ENCODE measurements around the gene FBXW11. TPM values are rescaled to one million over a fixed set of nuclear protein-coding genes. Genes with fewer than 3 reads are reported as not detected.

The FBXW11 gene
- total and polyA plus RNA-seq, 4 donors = 7.6 to 87.5 (median 35.2) TPM

DNA sequence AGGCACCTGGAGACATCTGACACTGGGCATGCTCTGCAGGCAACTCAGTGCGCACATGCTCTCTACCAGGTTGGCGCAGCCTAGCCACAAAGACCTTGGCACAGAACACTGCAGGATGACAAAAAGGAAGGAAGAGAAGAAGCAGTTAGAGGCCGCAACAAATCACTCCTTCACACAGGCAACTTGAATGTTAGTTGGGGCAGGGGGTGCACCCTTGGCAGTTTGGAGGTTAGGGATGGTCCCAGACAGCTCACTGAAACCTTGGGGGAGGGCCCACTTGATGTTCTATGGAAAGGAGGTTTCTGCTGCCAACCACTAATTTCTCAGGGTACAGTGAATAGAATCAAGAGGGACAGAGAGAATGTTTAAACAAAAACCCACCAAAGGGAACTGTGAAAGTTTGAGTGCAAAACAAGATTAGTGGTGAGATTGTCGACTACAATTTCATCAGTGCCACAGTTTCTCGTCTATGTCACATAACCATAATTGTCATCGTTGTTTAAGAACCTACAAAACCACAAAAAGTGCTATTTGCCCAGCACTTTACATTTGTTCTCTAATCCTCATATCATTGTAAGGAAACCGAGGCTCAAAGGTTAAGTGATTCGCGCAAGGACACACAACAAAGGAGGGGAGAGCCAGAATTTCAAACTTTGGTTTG is 48.7 kb downstream of the FBXW11 start:
- Histone ChIP-seq H3K9ac (ENCODE audit: insufficient read depth in 1 of 2, low read length in 2 of 2) (peak overlapping the region in 1 of 2 donors; percentile 9), H3K4me3 (no peak overlapping the region), H3K36me3 (ENCODE audit: control insufficient read depth in 4 of 4, insufficient read depth in 4 of 4, low read length in 4 of 4) (no peaks in the 10 kb centered on the region), H3K27me3 (ENCODE audit: control insufficient read depth in 3 of 3, insufficient read depth in 3 of 3, low read length in 2 of 3) (no peaks in the 10 kb centered on the region), H3K27ac (ENCODE audit: low read depth in 1 of 2, low read length in 1 of 2) (no peak overlapping the region), H3K4me1 (ENCODE audit: control insufficient read depth in 5 of 5, insufficient read depth in 5 of 5, low read length in 5 of 5) (peaks cover 8 to 49% (median 28%) of the 10 kb centered on the region in 5 donors), H3K9me3 (ENCODE audit: control insufficient read depth in 4 of 4, insufficient read depth in 3 of 4, low read length in 3 of 4) (no peaks in the 10 kb centered on the region)
- no peak for DNase-seq
- TF ChIP-seq, protein P1, sequence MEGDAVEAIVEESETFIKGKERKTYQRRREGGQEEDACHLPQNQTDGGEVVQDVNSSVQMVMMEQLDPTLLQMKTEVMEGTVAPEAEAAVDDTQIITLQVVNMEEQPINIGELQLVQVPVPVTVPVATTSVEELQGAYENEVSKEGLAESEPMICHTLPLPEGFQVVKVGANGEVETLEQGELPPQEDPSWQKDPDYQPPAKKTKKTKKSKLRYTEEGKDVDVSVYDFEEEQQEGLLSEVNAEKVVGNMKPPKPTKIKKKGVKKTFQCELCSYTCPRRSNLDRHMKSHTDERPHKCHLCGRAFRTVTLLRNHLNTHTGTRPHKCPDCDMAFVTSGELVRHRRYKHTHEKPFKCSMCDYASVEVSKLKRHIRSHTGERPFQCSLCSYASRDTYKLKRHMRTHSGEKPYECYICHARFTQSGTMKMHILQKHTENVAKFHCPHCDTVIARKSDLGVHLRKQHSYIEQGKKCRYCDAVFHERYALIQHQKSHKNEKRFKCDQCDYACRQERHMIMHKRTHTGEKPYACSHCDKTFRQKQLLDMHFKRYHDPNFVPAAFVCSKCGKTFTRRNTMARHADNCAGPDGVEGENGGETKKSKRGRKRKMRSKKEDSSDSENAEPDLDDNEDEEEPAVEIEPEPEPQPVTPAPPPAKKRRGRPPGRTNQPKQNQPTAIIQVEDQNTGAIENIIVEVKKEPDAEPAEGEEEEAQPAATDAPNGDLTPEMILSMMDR (IDR thresholded peaks at IDR 0.05; ENCODE audit: control extremely low read depth, extremely low read depth) = no peak
- 46 to 60% methylated on average over 9 of the region's 9 CpGs for WGBS, 2 donors
- no peak for ATAC-seq (ENCODE audit: insufficient read depth, low FRiP score)

DNA sequence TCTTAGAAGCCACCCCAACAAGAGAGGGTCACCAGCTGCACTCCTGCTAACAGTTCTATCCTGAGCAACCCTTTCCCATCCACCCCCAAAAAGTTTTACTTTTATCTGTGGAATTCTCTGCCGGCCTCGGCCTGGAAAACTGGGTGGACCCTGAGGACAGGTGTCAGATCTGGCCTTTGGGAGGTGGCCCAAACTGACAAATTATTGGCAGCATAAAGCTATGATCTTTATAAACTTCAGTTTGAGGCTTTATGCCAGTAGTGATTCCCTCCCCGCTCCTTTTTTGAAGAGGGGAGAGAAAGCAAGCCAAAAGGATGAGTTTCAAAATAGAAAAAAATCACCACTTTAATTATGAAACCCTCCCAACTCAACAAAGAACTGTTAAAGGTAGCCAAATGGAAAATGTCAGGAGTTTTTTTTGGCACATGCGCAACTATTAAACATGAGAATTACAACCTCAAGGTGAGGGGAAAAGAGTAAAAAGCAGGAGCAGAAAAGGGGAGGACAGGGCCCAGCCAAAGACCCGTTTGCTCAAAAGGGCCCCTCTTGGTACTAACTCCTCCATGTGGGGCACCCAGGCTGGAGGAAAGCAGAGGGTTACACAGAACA is 49.4 kb downstream of the FBXW11 start:
- no peaks in the 10 kb centered on the region for H3K27me3 ChIP-seq (ENCODE audit: control insufficient read depth in 3 of 3, insufficient read depth in 3 of 3, low read length in 2 of 3)
- no peaks in the 10 kb centered on the region for H3K9me3 ChIP-seq (ENCODE audit: control insufficient read depth in 4 of 4, insufficient read depth in 3 of 4, low read length in 3 of 4)
- TF ChIP-seq, protein P1 (IDR thresholded peaks at IDR 0.05; ENCODE audit: control extremely low read depth, extremely low read depth) = no peak
- peaks cover 8 to 48% (median 28%) of the 10 kb centered on the region in 5 donors for H3K4me1 ChIP-seq (ENCODE audit: control insufficient read depth in 5 of 5, insufficient read depth in 5 of 5, low read length in 5 of 5)
- H3K4me3 ChIP-seq = no peak overlapping the region
- DNase-seq (no peak), ATAC-seq (ENCODE audit: insufficient read depth, low FRiP score) (no peak)
- H3K27ac ChIP-seq (ENCODE audit: low read depth in 1 of 2, low read length in 1 of 2) = peak overlapping the region in 1 of 2 donors; percentile 7
- WGBS, 2 donors = 53 to 71% methylated on average over 5 of the region's 5 CpGs
- no peaks in the 10 kb centered on the region for H3K36me3 ChIP-seq (ENCODE audit: control insufficient read depth in 4 of 4, insufficient read depth in 4 of 4, low read length in 4 of 4)
- H3K9ac ChIP-seq (ENCODE audit: insufficient read depth in 1 of 2, low read length in 2 of 2) = peak overlapping the region in 1 of 2 donors; percentile 9

DNA sequence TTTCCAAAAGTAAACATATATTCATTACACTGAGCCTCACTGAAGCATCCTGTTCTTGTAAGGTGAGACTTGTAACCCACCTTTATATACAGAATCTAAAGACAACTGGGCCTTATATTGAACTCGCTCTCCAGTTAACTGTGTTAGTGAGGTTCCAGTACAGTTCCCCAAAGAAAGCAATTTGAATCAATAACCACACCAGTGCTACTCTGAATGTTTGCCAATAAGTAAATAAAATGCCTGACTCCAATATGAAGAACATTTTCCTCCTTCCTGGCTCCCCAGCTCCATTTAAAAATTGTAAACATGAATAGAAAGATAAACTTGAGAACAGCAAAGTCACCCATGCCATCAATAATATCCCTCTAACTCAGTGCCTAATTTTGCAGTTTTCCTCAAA is 50.1 kb downstream of the FBXW11 start:
- 93% methylated on average over 1 of the region's 1 CpG for WGBS, 2 donors
- ATAC-seq (ENCODE audit: insufficient read depth, low FRiP score) (no peak), DNase-seq (no peak)
- Histone ChIP-seq H3K27ac (ENCODE audit: low read depth in 1 of 2, low read length in 1 of 2) (no peak overlapping the region), H3K4me3 (no peak overlapping the region), H3K9ac (ENCODE audit: insufficient read depth in 1 of 2, low read length in 2 of 2) (no peak overlapping the region), H3K36me3 (ENCODE audit: control insufficient read depth in 4 of 4, insufficient read depth in 4 of 4, low read length in 4 of 4) (no peaks in the 10 kb centered on the region), H3K4me1 (ENCODE audit: control insufficient read depth in 5 of 5, insufficient read depth in 5 of 5, low read length in 5 of 5) (peaks cover 8 to 48% (median 28%) of the 10 kb centered on the region in 5 donors), H3K27me3 (ENCODE audit: control insufficient read depth in 3 of 3, insufficient read depth in 3 of 3, low read length in 2 of 3) (no peaks in the 10 kb centered on the region), H3K9me3 (ENCODE audit: control insufficient read depth in 4 of 4, insufficient read depth in 3 of 4, low read length in 3 of 4) (no peaks in the 10 kb centered on the region)
- TF ChIP-seq, protein P1 (IDR thresholded peaks at IDR 0.05; ENCODE audit: control extremely low read depth, extremely low read depth) = no peak
